WTC11 (cell line): Measurements from ENCODE around the gene STK32B.

Experiments used
- MLX ChIP-seq: sonication (generic); formaldehyde crosslinking; IDR thresholded peaks from 2 replicates; pipeline ENCODE4 v1.8.1; 2023; ENCODE audit warnings: mild to moderate bottlenecking, missing genetic modification reagents, moderate library complexity
- RELA ChIP-seq: sonication (generic); formaldehyde crosslinking; IDR thresholded peaks from 2 replicates; pipeline ENCODE4 v1.8.1; 2022; ENCODE audit warnings: missing genetic modification reagents, mild to moderate bottlenecking, borderline replicate concordance
- TF ChIP-seq, protein P1 (sequence below): fragments of 200-600 bp; IDR thresholded peaks from 2 replicates; pipeline ENCODE4 v1.8.0; 2022; ENCODE audit warnings: antibody characterized with exemption
- TF ChIP-seq, protein P2 (sequence below): sonication (generic); formaldehyde crosslinking; IDR thresholded peaks from 2 replicates; pipeline ENCODE4 v1.8.1; 2023; ENCODE audit warnings: mild to moderate bottlenecking, missing genetic modification reagents

GRCh38 chr4:5547651-5548249 lies 496.5 kb downstream of the STK32B start:
- TF ChIP-seq MLX (no peak), RELA (CRISPR knock-in tag) (no peak)
- TF ChIP-seq, protein P1, sequence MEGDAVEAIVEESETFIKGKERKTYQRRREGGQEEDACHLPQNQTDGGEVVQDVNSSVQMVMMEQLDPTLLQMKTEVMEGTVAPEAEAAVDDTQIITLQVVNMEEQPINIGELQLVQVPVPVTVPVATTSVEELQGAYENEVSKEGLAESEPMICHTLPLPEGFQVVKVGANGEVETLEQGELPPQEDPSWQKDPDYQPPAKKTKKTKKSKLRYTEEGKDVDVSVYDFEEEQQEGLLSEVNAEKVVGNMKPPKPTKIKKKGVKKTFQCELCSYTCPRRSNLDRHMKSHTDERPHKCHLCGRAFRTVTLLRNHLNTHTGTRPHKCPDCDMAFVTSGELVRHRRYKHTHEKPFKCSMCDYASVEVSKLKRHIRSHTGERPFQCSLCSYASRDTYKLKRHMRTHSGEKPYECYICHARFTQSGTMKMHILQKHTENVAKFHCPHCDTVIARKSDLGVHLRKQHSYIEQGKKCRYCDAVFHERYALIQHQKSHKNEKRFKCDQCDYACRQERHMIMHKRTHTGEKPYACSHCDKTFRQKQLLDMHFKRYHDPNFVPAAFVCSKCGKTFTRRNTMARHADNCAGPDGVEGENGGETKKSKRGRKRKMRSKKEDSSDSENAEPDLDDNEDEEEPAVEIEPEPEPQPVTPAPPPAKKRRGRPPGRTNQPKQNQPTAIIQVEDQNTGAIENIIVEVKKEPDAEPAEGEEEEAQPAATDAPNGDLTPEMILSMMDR = no peak
- TF ChIP-seq, protein P2, sequence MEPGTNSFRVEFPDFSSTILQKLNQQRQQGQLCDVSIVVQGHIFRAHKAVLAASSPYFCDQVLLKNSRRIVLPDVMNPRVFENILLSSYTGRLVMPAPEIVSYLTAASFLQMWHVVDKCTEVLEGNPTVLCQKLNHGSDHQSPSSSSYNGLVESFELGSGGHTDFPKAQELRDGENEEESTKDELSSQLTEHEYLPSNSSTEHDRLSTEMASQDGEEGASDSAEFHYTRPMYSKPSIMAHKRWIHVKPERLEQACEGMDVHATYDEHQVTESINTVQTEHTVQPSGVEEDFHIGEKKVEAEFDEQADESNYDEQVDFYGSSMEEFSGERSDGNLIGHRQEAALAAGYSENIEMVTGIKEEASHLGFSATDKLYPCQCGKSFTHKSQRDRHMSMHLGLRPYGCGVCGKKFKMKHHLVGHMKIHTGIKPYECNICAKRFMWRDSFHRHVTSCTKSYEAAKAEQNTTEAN (CRISPR knock-in tag) = no peak
